ENCODE data around the gene ZFY. TPM values are rescaled to one million over a fixed set of nuclear protein-coding genes. Genes with fewer than 3 reads are reported as not detected.
"Not testable (repeated sequence)": the region's sequence is repeated elsewhere in the genome, so short reads cannot be mapped to it uniquely, and the experiment has no call there.

ZFY gene
- total RNA-seq, 1 donor from 2014 or later: 16.8 TPM

- Histone ChIP-seq H3K79me2 (ENCODE audit: insufficient read depth, low read length) (no peaks in the 10 kb centered on the region), H3K4me3 (ENCODE audit: insufficient read depth, low read depth, low read length) (peak overlapping the region; percentile 39), H3K4me1 (ENCODE audit: insufficient read depth, low read length) (peaks cover 2% of the 10 kb centered on the region), H4K20me1 (ENCODE audit: insufficient read depth, low read length) (no peaks in the 10 kb centered on the region), H3K27ac (ENCODE audit: low read depth, low read length) (no peak overlapping the region), H3K4me2 (ENCODE audit: low read length) (peak overlapping the region; percentile 91), H3K9ac (ENCODE audit: low read length) (peak overlapping the region; percentile 64), H3K36me3 (ENCODE audit: insufficient read depth, low read length) (no peaks in the 10 kb centered on the region), H2AFZ (ENCODE audit: low read depth, low read length) (peak overlapping the region; percentile 73), H3K27me3 (ENCODE audit: insufficient read depth, low read length) (no peaks in the 10 kb centered on the region), H3K9me3 (ENCODE audit: insufficient read depth, low read depth, low read length) (no peaks in the 10 kb centered on the region)
- FAIRE-seq (no peak), DNase-seq (ENCODE audit: low read depth) (no peak)
- peak overlapping the region; percentile 60 for H3K4me3 Mint-ChIP-seq (ENCODE audit: unreplicated experiment)
- peaks cover 14% of the 10 kb centered on the region for H3K4me1 Mint-ChIP-seq (ENCODE audit: low read depth, unreplicated experiment)
- TF ChIP-seq EZH2 (IDR thresholded peaks at IDR 0.05; ENCODE audit: insufficient read depth, low read length) (no peak), CTCF (IDR thresholded peaks at IDR 0.05; ENCODE audit: insufficient read depth, low read depth, low read length) (no peak)
- no peaks in the 10 kb centered on the region for H3K9me3 Mint-ChIP-seq (ENCODE audit: unreplicated experiment)
- no peaks in the 10 kb centered on the region for H3K27me3 Mint-ChIP-seq (ENCODE audit: low read depth, unreplicated experiment)
- no peaks in the 10 kb centered on the region for H3K36me3 Mint-ChIP-seq (ENCODE audit: low read depth, unreplicated experiment)
- no peak overlapping the region for H3K27ac Mint-ChIP-seq (ENCODE audit: unreplicated experiment)
These were observed 68.3 kb downstream of the ZFY start for GRCh38 chrY:3003516-3003830.

- DNase-seq (ENCODE audit: low read depth): no peak
- no peak for FAIRE-seq
- H3K4me2 ChIP-seq (ENCODE audit: low read length): peak overlapping the region; percentile 91
- peak overlapping the region; percentile 64 for H3K9ac ChIP-seq (ENCODE audit: low read length)
- peaks cover 2% of the 10 kb centered on the region for H3K4me1 ChIP-seq (ENCODE audit: insufficient read depth, low read length)
- no peak overlapping the region for H3K27ac Mint-ChIP-seq (ENCODE audit: unreplicated experiment)
- no peaks in the 10 kb centered on the region for H3K9me3 Mint-ChIP-seq (ENCODE audit: unreplicated experiment)
- H3K4me3 ChIP-seq (ENCODE audit: insufficient read depth, low read depth, low read length): peak overlapping the region; percentile 39
- no peaks in the 10 kb centered on the region for H3K9me3 ChIP-seq (ENCODE audit: insufficient read depth, low read depth, low read length)
- peak overlapping the region; percentile 73 for H2AFZ ChIP-seq (ENCODE audit: low read depth, low read length)
- peaks cover 14% of the 10 kb centered on the region for H3K4me1 Mint-ChIP-seq (ENCODE audit: low read depth, unreplicated experiment)
- no peak overlapping the region for H3K27ac ChIP-seq (ENCODE audit: low read depth, low read length)
- H4K20me1 ChIP-seq (ENCODE audit: insufficient read depth, low read length): no peaks in the 10 kb centered on the region
- H3K36me3 ChIP-seq (ENCODE audit: insufficient read depth, low read length): no peaks in the 10 kb centered on the region
- TF ChIP-seq CTCF (IDR thresholded peaks at IDR 0.05; ENCODE audit: insufficient read depth, low read depth, low read length) (no peak), EZH2 (IDR thresholded peaks at IDR 0.05; ENCODE audit: insufficient read depth, low read length) (no peak)
- peak overlapping the region; percentile 60 for H3K4me3 Mint-ChIP-seq (ENCODE audit: unreplicated experiment)
- H3K79me2 ChIP-seq (ENCODE audit: insufficient read depth, low read length): no peaks in the 10 kb centered on the region
- no peaks in the 10 kb centered on the region for H3K27me3 Mint-ChIP-seq (ENCODE audit: low read depth, unreplicated experiment)
- no peaks in the 10 kb centered on the region for H3K36me3 Mint-ChIP-seq (ENCODE audit: low read depth, unreplicated experiment)
- no peaks in the 10 kb centered on the region for H3K27me3 ChIP-seq (ENCODE audit: insufficient read depth, low read length)
These were observed 68.7 kb downstream of the ZFY start for GRCh38 chrY:3003846-3004245.

GRCh38 chrY:3006031-3006430 lies 70.8 kb downstream of the ZFY start:
- peaks cover 14% of the 10 kb centered on the region for H3K4me1 Mint-ChIP-seq (ENCODE audit: low read depth, unreplicated experiment)
- not testable (repeated sequence) for H3K36me3 ChIP-seq (ENCODE audit: insufficient read depth, low read length); H3K27ac Mint-ChIP-seq (ENCODE audit: unreplicated experiment); H3K9me3 Mint-ChIP-seq (ENCODE audit: unreplicated experiment); H4K20me1 ChIP-seq (ENCODE audit: insufficient read depth, low read length); H3K9ac ChIP-seq (ENCODE audit: low read length); H3K27ac ChIP-seq (ENCODE audit: low read depth, low read length); H3K4me1 ChIP-seq (ENCODE audit: insufficient read depth, low read length); H3K4me3 Mint-ChIP-seq (ENCODE audit: unreplicated experiment); H3K36me3 Mint-ChIP-seq (ENCODE audit: low read depth, unreplicated experiment); FAIRE-seq; DNase-seq (ENCODE audit: low read depth); H3K4me3 ChIP-seq (ENCODE audit: insufficient read depth, low read depth, low read length); H3K27me3 ChIP-seq (ENCODE audit: insufficient read depth, low read length); H3K9me3 ChIP-seq (ENCODE audit: insufficient read depth, low read depth, low read length); H3K27me3 Mint-ChIP-seq (ENCODE audit: low read depth, unreplicated experiment); H3K4me2 ChIP-seq (ENCODE audit: low read length); H3K79me2 ChIP-seq (ENCODE audit: insufficient read depth, low read length); H2AFZ ChIP-seq (ENCODE audit: low read depth, low read length)

All from astrocyte (in vitro differentiated cells and primary cell).